Activated CD8-positive, alpha-beta memory T cell treated with anti-CD3 and anti-CD28 coated beads for 1 hour (primary cell): Measurements from ENCODE around the gene NAPEPLD.
"Not testable (repeated sequence)": the region's sequence is repeated elsewhere in the genome, so short reads cannot be mapped to it uniquely, and the experiment has no call there.

Experiments
- DNase-seq, 2 donors: peaks; one replicate each; pipeline ENCODE4 v3.0.0-alpha.2; 2020; ENCODE audit warnings: low read depth in 1 of 2; ENCODE audit errors: extremely low read depth in 1 of 2

NAPEPLD gene

DNA sequence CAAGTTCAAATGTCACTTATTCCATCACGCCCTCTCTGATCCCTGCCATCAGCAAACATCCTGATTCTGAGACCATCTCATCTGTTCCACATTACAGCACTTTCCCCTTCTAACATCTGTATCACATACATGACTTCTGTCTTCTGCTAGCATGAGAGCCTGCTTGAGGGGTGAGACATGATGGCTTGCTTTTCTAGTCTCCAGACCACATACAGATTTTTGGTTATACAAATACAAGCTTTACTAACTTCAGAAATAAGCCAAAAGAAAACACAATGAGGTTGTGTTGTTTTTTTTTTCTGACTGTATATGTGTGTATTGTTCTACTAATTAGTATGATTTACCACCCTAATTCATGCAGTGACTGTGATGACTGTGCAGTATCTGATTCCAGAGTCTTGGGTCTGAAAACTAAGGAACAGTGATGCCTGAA is 34.3 kb downstream of the NAPEPLD start:
- DNase-seq: no peak

DNA sequence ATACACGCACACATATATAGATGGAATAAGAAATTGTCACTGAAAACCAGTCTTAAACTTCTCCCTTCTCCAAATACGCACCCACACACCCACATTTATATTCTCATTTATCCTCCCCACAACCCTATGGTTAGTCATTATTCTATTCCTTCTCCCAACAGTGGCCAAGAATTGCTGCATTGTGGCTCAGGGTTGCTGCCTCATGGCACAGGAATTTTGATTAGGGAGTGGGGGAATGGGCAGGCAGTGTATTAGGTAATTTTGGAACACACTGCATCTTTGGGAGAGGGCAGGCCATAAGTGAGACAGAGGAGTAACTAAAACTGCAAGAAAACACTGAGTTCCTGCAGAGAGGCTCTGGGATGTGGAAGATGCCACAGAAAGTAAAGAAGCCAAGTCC is 35.7 kb downstream of the NAPEPLD start:
- DNase-seq: no peak

DNA sequence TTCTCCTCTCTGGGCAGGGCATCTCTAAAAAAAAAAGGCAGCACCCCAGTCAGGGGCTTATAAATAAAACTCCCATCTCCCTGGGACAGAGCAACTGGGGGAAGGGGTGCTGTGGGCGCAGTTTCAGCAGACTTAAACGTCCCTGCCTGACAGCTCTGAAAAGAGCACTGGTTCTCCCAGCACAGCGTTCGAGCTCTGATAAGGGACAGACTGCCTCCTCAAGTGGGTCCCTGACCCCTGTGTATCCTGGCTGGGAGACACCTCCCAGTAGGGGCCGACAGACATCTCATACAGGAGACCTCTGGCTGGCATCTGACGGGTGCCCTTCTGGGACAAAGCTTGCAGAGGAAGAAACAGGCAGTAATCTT is 42.2 kb downstream of the NAPEPLD start:
- DNase-seq: not testable (repeated sequence)

DNA sequence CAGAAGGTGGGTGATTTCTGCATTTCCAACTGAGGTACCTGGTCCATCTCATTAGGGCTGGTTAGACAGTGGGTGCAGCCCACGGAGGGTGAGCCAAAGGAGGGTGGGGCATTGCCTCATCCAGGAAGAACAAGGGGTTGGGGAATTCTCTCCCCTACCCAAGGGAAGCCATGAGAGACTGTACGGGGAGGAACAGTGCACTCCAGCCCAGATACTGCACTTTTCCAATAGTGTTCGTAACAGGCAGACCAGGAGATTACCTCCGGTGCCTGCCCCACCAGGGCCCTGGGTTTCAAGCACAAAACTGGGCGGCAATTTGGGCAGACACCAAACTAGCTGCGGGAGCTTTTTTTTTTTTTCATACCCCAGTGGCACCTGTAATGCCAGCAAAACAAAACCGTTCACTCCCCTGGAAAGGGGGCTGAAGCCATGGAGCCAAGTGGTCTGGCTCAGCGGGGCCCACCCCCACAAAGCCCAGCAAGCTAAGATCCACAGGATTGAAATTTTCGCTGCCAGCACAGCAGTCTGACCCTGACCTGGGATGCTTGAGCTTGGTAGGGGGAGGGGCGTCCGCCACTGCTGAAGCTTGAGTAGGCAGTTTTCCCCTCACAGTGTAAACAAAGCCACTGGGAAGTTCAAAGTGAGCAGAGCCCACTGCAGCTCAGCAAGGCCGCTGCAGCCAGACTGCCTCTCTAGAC is 42.7 kb downstream of the NAPEPLD start:
- DNase-seq: no peak

DNA sequence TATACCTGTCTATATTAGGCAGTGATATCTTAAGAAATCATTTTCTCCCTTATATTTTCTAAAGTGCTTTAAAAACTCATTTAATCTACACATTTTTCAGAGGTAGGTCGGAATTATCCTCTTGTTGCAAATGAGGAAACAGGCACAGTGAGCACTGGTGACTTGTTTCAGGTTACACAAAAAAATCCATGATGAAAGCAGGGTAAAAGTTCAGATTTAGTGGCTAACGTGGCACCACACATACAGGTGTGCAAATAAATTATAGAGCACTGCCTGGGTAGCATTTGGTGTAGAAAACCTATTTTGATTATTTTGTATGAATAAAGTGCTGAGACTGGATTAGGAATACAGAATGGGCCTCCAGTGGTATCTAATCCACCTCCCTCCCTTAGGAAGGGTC is 47.4 kb downstream of the NAPEPLD start:
- DNase-seq: no peak

DNA sequence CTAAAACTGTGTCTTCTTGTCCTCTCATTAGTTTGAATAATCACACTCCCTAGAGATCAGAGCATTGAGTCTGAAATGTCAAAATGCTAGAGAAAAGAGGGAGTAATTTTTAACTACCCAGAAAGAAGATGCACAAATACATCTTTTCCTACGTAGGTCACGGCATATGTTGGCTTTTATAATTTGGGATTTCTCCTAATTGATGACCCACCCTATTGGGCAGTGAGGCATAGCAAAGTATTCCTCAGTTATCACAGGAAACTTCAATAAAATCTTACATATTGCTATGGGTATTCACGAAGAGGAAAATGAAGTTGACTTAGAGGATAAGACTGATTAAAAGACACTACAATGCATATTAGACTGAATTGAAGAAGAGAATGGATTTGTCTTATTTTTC is 48.6 kb downstream of the NAPEPLD start:
- no peak for DNase-seq

DNA sequence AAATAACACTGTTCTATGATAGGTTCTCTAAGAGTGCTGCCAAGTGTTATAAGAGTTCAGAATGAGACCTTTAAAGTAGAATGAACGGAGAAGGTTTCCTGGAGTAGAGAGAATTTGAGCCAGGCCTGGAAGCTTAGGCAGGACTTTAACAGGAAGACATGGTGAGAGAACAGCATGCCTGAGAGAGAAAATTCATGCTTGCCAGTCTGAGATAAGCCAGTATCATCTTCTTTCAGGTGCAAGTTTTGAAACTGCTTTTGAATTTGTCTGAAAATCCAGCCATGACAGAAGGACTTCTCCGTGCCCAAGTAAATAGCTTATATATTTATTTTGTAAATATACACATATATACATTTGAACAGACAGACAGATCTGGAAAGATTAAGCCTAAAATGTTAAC is 51.9 kb downstream of the NAPEPLD start:
- no peak for DNase-seq

DNA sequence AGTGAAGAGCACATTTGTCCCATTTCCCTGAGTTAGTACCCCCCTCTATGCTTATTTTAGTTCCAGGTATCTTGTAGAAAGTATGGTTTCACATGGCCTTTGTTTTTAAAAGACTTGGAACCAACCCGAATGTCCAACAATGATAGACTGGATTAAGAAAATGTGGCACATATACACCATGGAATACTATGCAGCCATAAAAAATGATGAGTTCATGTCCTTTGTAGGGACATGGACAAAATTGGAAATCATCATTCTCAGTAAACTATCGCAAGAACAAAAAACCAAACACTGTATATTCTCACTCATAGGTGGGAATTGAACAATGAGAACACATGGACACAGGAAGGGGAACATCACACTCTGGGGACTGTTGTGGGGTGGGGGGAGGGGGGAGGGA is 53.3 kb downstream of the NAPEPLD start:
- DNase-seq: not testable (repeated sequence)

DNA sequence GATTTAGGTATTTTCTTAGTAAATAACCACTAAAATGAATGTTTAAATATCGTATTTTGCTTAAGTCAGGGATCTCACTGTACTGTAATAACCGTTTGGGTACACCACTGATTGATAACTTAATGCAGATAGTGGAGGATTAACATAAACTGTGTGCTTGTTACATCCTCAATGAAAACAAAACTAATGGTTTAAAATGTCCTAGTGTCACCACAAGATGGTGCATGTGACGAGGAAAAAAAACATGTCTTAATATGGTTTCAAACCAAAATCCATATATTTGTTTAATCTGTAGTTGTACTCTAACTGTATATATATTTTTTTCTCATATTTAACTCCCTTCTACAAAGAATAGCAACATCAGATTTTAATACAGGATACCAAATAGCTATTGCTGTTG is 54.8 kb downstream of the NAPEPLD start:
- no peak for DNase-seq

DNA sequence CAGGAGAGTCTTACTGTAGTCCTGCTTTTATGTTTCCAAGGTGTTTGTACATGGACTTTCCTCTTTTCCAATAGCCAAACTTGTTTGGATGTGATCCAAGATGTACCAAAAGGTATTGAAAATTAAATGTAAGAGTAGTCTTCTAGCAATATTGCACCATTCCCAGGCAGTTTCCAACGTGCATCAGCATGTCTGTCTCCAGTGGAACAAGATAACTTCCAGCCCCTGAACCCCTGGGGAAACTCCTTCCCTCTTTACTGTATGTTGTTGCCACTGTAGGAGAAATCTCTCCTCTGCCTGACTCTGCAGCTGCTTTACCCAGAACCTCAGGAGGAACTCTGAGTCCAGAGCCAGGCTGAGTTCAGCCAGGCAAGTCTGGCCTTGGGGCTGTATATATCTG is 55.5 kb downstream of the NAPEPLD start:
- DNase-seq: no peak

DNA sequence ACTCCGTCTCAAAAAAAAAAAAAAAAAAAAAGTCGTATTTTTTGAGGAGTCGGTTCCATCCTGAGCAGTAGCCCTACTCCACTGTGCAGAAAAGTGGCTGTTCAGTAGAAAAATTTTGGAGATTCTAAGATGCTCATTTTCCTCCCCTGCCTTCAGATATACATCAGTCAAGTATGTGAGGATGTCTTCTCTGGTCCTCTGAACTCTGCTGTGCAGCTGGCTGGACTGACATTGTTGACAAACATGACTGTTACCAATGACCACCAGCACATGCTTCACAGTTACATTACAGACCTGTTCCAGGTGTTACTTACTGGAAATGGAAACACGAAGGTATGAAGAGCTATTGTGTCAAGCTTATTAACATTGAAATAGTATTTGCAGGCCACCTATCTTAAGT is 56.6 kb downstream of the NAPEPLD start:
- not testable (repeated sequence) for DNase-seq

DNA sequence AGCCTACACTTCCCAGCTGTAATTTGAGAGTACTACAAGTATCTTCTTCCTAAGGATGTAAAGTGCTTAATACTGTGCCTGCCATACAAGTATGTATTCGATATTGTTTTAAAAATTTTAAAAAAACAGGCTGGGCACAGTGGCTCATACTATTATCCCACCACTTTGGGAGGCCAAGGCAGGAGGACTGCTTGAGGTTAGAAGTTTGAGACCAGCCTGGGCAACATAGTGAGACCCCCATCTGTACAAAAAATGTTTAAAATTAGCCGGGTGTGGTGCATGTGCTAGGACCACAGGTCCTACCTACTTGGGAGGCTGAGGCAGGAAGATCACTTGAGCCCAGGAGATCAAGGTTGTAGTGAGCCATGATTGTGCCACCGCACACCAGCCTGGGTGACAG is 65.7 kb downstream of the NAPEPLD start:
- no peak for DNase-seq

DNA sequence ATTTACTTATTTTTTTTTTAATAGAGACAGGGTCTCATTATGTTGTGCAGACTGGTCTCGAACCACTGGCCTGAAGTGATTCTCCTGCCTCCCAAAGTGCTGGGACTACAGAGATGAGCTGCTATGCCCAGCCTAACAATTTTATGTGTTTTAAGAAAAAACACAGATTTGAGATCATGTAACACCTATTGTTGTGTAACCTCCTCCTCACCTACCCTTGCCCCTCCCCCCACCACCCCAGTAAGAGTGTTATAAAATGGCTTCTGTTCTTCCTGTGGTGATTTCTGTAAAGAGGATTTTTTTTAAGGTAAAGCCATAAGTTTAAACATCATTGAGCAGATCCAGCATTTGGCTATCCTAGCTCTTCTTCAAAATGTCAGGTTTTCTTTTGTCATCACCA is 66.4 kb downstream of the NAPEPLD start:
- no peak for DNase-seq

DNA sequence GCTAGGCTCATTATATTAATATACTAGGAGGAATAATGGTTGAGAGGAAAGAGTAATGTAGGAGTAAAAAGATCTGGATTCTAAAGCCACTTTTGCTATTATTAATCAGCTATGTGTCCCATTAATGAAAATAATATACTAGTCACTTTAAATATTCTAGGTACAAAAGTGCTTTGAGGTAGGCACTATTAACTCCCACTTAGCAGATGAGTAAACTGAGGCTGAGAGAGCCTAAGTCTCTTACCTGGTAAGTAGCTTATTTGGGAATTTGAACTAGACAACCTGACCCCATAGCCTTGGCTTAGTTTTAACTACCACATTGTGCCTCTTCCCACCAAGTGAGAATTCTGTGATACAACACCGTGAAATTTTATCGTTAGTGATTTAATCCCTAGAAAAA is 68.0 kb downstream of the NAPEPLD start:
- no peak for DNase-seq

DNA sequence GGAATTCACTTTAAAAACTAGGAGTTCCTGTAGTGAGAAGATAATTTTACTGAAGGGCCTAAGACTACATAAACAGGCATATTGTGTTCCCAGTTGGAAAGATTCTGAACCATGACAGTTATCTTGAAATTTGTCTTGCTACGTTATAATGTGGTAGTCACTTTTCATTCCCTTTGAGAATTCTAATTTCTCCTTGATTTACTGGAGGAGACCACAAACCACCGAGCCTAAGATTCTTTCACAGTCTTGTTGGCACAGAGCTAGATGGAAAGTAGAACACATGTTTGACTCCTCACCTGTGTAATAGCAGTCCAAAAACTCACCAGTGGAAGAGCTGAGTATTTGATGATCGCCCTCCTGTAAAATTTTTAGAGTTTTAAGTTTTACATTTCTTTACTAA is 69.1 kb downstream of the NAPEPLD start:
- no peak for DNase-seq

DNA sequence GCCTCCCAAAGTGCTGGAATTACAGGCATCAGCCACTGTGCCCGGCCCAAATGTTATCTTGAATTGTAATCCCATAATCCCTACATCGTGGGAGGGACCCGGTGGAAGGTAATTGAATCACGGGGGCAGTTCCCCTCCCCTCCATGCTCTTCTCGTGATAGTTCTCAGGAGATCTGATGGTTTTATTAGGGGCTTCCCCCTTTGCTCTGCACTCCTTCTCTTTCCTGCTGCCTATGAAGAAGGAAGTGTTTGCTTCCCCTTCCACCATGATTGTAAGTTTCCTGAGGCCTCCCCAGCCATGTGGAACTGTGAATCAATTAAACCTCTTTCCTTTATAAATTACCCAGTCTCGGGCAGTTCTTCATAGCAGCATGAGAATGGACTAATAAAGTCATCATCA is 70.7 kb downstream of the NAPEPLD start:
- not testable (repeated sequence) for DNase-seq

DNA sequence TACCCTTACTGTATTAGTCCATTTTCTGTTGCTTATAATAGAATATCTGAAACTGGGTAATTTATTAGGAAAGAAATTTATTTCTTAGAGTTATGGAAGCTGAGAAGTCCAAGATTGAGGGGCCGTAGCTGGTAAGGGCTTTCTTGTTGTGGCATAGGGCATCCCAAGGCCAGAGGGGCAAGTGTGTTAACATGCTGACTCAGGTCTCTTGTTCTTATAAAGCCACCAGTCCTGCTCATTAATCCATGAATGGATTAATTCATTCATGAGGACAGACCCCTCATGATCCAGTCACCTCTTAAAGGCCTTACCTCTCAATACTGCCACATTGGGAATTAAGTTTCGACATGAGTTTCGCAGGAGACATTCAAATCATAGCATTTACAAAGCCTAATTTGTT is 71.6 kb downstream of the NAPEPLD start:
- no peak for DNase-seq

DNA sequence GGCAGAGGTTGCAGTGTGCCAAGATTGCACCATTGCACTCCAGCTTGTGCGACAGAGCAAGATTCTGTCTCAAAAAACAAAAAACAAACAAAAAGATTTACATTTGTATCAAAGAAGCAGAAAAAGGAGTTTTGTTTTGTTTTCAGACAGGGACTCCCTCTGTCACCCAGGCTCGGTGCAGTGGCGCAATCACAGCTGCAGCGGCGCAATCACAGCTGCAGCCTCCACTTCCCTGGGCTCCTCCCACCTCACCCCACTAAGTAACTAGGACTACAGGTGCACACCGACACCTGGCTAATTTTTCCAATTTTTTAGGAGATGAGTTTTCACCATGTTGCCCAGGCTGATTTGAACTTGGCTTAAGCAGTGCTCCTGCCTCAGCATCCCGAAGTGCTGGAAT is 72.1 kb downstream of the NAPEPLD start:
- DNase-seq: no peak

DNA sequence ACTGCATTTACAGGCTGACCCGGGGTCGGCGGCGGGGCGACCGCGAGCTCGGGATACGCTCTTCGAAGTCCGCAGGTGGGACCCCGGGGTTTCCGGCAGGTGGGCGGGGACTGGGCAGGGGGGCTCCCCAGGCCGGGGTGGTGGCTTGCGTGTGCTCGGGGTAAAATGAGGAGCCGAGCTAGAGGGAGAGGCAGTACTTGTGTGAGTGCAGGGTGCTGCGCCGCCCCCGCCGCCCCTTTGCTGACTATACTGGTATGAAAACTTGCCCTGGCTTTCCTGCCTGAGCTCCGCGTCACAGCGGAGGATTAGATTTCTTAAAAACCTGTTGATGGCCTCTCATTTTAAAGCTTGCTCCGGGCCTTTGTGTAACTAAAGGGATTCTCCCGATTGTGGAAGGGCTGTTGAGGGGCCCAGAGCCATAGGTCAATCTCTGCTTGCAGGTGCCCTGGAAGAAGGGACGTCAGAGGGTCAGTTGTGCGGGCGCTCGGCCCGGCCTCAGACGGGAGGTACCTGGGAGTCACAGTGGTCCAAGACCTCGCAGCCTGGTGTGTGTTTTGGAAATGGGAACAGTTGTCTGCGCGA is 73.5 kb downstream of the NAPEPLD start:
- DNase-seq: peak; percentile 27 to 47

DNA sequence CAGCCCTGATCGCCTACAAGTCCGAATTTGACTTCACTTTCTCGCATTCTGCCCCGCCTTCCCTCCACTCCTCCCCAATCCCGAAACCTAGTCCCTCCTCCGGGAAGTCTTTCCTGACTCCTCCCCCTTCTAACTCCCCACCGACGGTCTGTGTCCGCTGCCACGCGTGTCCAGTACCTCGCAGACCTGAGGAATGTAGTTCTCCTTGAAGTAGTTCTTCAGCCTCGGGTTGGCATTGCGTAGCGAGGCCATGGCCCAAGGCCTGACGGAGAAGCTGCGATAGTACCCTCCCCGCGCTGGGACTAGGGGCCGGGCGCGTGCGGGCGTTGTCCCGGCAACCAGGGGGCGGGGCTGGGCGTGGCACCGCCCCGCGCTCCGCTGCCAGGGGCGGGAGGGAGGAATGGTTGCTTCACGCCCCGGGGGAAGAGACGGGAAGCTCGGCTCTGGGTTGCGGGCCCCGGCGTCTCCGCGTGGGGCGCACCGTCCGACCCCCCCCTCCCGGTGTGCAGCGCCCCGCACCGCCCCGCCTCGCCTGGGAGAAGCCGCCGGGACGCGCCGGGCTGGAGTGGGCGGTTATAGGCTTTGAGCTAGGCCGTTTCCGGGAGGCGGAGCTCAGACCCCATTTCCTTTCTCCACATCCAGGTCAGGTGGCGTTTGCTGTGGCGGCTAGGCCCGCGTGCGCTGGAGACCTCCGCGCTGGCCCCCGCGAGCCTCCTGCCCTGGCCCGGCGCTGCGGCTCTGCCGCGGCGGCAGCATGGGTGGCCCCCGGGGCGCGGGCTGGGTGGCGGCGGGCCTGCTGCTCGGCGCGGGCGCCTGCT is 74.2 kb downstream of the NAPEPLD start, which contains the start of the genes ARMC10 and FBXL13:
TSS of gene ARMC10 (plus strand) at position 622 of the 818 bp plus-strand sequence. CDS start at position 755, 133 bp downstream.
TSS of gene FBXL13 (minus strand) at position 278 of the 818 bp plus-strand sequence.
- peak; percentile 64 to 86 for DNase-seq

DNA sequence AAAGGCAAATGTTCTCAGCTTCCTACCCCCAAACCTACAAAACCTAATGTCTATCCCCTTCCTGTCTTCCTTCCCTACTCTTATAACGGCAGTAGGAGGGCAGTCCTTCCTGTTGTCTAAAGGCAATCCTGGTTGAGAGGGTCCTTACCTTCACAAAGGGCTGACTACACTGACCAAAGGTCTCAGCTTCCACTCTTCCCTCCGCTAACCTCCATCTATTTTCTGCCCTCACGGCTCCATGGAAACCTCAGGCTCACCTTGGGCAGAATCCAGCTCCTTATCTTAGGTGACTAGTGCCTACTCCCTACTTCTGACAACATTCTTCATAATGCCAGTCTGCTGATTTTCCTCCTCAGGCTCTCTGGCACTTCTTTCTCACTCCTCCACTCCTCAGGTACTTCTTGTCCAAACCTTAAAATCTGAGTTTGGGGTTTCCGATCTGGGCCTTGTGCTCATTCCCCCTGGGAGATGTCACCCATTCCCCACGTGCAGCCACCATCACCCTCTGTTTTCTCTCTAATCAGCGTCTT is 74.8 kb downstream of the NAPEPLD start:
- DNase-seq: no peak

DNA sequence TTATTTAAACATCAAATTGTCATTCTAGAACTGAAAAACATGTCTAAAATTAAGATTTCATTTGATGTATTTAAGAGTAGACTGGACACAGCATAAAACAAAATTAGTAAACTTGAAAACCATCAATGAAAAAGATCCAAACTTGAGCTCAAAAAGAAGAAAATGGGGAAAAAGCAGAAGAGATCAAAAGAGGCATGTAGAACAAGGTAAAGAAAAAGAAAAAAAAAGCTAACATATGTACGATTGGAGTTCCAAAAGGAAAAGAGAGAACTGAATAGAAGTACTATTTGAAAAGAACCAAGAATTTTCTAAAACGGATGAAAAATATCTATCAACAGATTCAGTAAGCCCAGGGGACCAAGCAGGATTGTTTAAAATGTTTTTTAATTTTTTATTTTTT is 77.9 kb downstream of the NAPEPLD start:
- DNase-seq: no peak
